ENCODE measurements around the gene CXCL5.

DNA sequence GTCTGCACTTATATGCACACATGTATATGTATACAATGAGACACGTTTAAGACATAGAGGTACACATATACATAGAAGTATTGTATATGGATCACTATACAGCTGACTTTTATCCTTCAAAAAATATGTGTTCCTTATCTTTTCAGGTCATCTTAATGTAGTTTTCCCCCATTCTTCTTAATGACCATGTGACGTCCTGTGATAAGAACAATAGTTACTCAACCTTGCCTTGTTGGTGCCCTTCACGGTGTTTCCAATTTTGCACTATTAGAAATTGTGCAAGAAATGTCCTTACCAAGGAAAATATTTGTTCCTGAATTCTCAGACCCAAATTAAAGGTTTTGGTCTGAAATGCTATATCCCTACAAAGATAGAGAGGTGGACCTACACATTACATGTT is 9.4 kb downstream of the CXCL5 start:
- TF ChIP-seq FOXM1 (IDR thresholded peaks at IDR 0.05; ENCODE audit: borderline replicate concordance, low read depth) = no peak
- TF ChIP-seq CEBPB (IDR thresholded peaks at IDR 0.05) = no peak
- no peak for TF ChIP-seq TAF1 (IDR thresholded peaks at IDR 0.05; ENCODE audit: low read depth)
- TF ChIP-seq TCF12 (IDR thresholded peaks at IDR 0.05; ENCODE audit: low read depth) = no peak
- no peak for TF ChIP-seq NFIC (IDR thresholded peaks at IDR 0.05)
